Measurements from ENCODE around the gene QSOX1. TPM values are rescaled to one million over a fixed set of nuclear protein-coding genes. Genes with fewer than 3 reads are reported as not detected.

QSOX1 gene
- total RNA-seq, 1 experiment from 2014 or later: 201 TPM

- peak; percentile 62 for DNase-seq (ENCODE audit: low read depth)
Observed at GRCh38 chr1:180213401-180214170, 58.9 kb downstream of the QSOX1 start.

GRCh38 chr1:180215856-180216625 lies 61.4 kb downstream of the QSOX1 start:
- no peak for DNase-seq (ENCODE audit: low read depth)

- DNase-seq (ENCODE audit: low read depth): no peak
Observed at GRCh38 chr1:180217006-180217405, 62.3 kb downstream of the QSOX1 start.

- no peak for DNase-seq (ENCODE audit: low read depth)
Observed at GRCh38 chr1:180218806-180219765, 64.4 kb downstream of the QSOX1 start.

DNA sequence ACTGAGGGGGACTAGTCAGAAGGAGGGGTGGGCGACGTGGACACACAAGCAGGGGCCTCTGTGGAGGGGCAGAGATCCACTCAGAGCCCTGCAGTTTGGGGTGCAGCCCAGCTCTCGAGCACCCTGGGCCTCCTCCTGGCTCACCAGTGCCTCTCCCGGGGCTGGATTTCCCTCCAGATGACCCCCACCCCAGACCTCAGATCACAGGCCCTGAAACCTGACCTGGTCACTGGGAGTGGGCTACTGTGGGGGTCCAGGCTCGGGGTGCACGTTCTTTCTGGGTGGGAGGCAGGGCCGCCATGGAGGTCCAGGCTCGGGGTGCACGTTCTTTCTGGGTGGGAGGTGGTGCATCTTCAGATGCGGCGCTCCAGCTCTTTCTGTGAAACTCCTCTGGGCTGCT lies 65.1 kb downstream of the QSOX1 start:
- DNase-seq (ENCODE audit: low read depth): no peak

DNA sequence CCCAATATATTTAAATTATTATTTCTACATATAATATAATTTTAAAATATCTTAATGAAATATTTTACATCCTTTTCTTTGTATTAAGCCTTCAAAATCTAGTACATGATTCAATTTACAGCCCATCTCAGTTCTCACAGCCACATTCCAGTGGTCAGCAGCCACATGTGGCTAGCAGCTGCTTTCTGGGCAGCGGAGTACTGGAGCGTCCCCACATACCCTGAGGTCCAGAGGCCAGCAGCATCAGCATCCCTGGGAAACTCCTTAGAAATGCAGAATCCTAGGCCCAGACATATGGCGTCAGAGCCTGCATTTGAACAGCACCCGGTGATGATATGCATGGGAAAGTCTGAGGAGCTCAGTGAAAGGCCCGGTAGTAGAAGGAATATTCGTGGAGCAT lies 66.8 kb downstream of the QSOX1 start:
- DNase-seq (ENCODE audit: low read depth): no peak

DNA sequence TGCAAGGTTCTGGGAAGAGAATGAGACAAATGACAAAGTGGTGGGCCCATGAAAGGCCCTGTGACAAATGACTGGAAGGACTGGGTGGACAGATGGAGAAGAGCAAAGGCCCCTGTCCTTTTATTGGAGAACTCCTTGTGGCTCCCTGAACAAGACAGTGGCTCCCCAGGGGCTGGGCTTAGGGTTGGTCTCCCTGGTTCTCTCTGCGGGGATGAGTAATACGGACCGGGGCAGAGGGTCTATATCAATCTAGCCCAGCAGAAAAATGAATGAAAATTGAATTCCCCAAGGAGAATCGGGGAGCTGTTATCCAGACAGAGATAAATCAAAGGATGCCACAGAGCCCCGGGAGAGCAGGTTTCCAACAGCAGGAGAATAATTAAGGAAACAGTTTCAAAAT lies 70.2 kb downstream of the QSOX1 start:
- no peak for DNase-seq (ENCODE audit: low read depth)

GRCh38 chr1:180225403-180225802 lies 70.7 kb downstream of the QSOX1 start:
- DNase-seq (ENCODE audit: low read depth): no peak

DNA sequence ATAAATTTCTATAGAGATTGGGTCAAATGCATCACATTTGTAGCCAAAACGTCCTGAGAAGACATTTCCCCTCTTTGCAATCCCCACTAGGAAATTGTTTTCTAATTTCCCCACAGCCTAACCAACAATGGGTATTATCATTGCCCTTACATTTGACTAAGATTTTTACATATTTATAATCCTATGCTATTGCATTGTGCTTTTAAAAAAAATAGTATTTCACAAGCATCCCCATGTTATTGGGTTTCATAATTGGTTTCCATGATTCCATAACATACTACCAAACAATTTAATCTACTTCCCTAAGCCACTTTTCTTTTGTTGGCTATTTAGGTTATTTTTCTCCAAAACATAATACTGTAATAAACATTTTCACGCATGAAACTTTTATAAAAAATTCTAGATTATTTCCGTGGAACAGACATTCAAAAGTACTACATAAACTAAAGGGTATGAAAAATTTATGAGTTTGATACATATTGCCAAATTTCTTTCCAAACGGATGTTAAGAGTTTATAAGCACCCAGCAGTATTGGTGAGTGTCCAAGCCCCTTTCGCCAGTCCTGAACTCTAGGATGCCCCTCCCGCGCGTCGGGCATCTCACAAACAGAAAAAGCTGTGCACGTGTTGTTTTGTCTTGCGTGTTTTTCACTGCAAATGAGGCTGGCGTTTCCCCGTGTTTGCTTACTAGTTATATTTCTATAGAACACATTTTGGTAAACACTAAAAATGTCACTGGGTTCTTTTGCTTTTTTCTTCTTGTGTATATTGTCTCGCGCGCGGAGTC lies 73.4 kb downstream of the QSOX1 start:
- no peak for DNase-seq (ENCODE audit: low read depth)

DNA sequence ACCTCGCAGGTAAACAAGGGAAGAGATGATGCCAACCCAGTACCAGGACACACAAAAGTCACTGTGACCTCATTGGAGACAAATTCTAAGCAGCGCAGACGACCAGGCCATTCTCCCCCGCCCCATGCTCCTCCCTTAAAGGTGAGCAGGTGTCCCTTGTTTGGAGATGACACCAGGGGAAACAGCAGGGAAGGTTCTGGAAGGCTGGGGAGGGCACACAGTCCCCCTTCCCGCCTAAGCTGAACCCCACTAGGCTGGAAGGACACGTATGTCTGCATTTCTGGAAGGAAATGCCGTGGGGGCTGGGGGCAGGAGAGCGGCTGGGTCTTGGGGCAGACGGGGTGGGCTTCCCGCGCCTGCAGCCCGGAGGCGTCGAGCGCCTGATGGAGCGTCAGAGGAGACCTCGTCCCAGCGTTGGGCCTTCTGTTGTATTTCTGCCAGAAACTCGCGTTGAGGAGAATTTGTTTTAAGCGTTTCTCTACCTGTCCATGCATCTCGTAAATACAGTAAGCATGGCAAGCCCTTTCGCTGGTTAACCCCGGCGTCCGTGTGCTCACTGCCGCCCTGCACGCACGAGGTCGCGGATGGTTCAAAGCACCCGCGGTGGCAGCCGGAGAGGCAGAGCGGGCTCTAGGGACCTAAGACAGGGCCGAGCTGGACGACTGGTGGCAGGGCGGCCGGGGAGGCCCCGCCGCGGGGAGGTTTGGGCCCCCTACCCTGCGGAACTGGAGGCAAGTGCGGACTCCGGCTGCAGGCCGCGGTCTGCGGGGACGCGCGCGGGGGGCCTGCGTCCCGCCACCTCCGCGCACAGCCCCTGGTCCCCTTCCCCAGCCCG lies 74.2 kb downstream of the QSOX1 start:
- no peak for DNase-seq (ENCODE audit: low read depth)

DNA sequence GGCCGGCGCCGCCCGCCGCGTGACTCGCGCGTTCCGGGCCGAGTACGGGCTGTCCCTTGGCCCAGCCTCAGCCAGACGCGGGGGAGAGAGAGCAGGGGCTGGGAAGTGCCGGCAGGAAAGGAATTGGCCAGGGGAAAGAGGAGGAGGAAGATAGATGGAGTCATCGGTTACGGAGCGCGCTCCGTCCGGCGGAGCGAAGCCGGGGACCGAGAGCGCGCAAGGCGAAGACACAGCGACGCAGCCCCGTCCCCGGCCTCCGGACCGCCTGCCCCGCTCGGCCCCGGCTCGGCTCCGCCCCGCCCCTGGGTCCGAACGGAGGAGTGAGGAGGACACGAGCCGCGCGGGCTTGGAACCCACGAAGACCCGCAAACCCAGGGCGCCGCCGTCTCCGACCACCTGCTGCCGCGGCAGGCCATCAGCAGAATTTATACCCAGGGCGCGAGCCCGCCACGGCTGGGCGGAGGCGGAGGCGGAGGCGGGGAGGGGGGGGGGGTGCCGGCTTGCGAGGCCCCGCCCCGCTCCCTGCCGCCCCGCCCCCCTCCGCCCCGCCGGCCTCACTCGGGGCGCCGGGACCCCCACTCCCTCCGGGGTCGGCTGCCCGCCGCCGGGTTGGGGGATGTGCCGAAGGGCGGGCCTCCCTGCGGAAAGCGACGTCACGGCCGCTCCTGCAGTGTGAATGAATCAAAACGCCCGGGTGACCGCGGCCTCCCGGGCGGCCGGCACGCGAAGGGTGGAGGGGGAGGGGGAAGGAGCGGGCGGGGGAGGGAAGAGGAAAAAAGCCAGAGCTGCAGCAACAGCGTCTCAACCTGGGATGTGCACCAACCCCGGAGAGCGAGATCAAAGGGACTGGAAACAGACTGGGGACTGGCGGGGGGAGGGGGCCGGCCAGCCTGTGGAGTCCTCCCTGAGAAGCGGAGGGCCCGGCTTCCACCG lies 75.1 kb downstream of the QSOX1 start, which contains the start of gene LHX4:
LHX4 (plus strand) TSS at position 782 of the 933 bp plus-strand sequence. CDS start 266 bp downstream, outside the sequence.
- DNase-seq (ENCODE audit: low read depth): peak; percentile 59

DNA sequence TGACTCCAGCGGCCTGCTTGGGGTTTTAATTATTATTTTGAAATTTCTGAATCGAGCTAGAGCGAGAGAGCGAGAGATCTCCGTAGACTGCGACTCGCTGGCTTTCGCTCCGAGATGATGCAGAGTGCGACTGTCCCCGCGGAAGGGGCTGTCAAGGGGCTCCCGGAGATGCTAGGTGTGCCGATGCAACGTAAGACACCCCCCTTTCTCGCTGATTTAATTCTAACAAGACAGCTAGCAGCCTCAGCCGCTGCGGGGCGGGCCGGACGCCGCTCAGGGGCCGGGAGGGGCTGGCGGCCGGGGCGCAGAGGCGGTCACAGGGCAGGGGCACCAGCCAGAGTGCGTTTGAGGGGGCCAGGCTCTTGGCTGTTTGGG lies 75.7 kb downstream of the QSOX1 start:
- peak; percentile 22 for DNase-seq (ENCODE audit: low read depth)

DNA sequence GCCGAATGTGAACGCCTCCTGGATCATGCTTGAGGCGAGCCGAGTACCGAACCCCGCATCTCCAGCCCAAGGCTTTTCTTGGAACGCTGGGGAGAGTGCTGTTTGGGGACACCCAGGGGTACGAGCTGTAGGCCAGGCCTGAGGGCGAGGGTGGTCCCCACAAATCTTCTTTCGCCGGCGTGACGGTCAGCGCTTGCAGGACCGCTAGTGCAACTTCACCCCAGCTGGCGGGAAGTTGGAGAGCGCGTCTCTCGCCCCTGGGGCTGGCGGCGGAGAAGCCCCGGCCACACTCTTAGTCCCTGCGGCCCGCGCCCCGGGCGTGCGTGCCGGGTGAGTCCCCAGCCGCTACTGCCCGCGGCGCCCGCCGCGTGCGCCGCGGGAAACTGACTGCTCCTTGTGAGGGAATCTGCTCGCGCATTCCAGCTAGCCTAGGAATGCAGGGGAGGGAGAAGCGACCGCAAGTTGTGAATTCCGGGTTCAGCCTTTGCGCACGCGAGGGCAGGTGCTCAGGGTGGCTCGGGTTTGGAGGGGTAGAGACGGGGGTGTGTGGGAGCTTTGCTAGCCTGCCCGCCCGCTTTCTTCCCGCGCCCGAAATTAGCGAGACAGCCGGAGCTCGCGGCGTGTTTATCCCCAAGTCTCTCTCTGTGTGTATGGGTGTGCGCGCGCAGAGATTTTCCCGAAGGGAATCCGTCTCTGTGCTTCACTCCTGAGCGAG lies 76.3 kb downstream of the QSOX1 start:
- DNase-seq (ENCODE audit: low read depth): peak; percentile 37

DNA sequence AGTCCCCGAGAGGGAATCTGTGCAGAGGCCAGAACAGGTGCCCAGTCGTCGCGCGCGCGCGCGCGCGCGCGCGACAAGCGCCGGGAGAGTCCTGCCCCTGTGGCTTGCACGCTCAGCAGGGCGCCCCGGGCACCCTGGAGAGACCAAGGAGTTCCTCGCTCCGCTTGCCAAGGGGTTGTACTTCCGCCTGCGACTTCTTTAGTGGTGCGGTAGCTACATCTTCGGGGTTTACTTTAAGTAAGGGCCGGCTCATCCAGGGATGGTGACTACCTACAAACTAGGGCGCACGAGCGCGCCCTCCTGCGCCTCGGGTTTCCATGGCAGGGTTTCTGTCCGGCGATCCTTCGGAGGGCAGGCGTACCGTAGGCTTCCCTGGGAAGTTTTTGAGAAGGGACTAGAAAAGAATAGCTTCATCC lies 76.8 kb downstream of the QSOX1 start:
- peak; percentile 59 for DNase-seq (ENCODE audit: low read depth)

GRCh38 chr1:180231936-180232335 lies 77.3 kb downstream of the QSOX1 start:
- DNase-seq (ENCODE audit: low read depth): no peak

DNA sequence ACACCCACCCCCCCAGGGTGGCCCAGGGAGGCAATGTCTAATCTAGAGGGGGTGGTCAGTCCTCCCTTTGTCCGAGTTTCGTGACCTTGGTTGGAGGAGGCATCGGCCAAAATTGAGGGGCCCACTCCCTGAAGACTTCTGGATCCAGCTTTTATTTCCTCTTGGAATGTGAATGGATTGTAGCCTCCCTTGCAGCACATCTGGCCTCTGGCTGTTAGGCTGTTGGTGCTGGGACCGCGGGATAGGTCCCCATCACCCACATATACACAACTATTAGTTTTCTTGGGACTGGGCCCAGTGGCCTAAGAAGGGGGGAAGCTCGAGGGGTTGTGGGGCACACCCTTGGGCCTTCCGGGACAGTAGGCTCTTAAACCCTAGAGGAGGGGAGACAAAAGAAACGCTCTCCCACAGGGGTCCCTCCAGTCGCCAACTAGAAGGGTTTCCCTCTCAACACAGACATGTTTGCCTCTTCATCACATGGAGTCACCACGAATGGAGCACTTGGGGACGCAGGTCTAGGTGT lies 77.9 kb downstream of the QSOX1 start:
- DNase-seq (ENCODE audit: low read depth): no peak

GRCh38 chr1:180233191-180234011 lies 78.7 kb downstream of the QSOX1 start:
- no peak for DNase-seq (ENCODE audit: low read depth)

All from HT1080 (cell line).